ENCODE results near the gene SMIM10L2A. TPM values are rescaled to one million over a fixed set of nuclear protein-coding genes. Genes with fewer than 3 reads are reported as not detected.
"Not testable (repeated sequence)": the region's sequence is repeated elsewhere in the genome, so short reads cannot be mapped to it uniquely, and the experiment has no call there.

The SMIM10L2A gene
- total RNA-seq, 1 donor from 2014 or later, result 0.82 TPM

DNA sequence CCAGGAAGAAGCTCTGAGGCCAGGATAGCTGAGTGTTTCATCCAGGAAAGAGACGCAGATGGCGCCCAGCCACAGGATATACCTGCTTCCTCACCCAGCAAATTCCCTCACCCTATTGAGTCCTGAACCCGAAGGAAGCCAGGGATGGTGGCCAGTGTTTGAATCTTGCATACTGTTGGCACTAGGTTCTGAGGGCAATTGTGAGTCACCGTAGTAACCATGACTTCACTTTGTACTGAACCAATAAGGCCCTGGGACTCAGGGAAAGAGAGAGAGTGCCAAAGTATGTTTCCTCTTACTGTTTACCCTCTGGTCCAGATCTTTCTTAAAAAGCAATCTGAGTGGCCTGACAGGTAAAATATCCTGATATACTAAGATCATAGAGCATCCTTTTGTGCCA lies 25.6 kb upstream of the SMIM10L2A start:
- DNase-seq, result no peak

GRCh38 chrX:135396566-135396965 lies 25.2 kb upstream of the SMIM10L2A start:
- no peaks in the 10 kb centered on the region for H3K9me3 ChIP-seq (replicated peaks)
- TF ChIP-seq, protein P1, sequence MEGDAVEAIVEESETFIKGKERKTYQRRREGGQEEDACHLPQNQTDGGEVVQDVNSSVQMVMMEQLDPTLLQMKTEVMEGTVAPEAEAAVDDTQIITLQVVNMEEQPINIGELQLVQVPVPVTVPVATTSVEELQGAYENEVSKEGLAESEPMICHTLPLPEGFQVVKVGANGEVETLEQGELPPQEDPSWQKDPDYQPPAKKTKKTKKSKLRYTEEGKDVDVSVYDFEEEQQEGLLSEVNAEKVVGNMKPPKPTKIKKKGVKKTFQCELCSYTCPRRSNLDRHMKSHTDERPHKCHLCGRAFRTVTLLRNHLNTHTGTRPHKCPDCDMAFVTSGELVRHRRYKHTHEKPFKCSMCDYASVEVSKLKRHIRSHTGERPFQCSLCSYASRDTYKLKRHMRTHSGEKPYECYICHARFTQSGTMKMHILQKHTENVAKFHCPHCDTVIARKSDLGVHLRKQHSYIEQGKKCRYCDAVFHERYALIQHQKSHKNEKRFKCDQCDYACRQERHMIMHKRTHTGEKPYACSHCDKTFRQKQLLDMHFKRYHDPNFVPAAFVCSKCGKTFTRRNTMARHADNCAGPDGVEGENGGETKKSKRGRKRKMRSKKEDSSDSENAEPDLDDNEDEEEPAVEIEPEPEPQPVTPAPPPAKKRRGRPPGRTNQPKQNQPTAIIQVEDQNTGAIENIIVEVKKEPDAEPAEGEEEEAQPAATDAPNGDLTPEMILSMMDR (IDR thresholded peaks at IDR 0.05; ENCODE audit: borderline replicate concordance), result no peak
- H3K27me3 ChIP-seq (ENCODE audit: low read depth), result no peaks in the 10 kb centered on the region
- H3K4me1 ChIP-seq, result no peaks in the 10 kb centered on the region
- intact Hi-C loops (cut with micrococcal nuclease), result no loop called here
- H3K36me3 ChIP-seq, result no peaks in the 10 kb centered on the region
- no peak overlapping the region for H3K4me3 ChIP-seq
- no peak for DNase-seq
- H3K27ac ChIP-seq (replicated peaks), result no peak overlapping the region

More for the DNA sequence above, 25.6 kb upstream of the SMIM10L2A start:
- intact Hi-C loops (cut with micrococcal nuclease), result no loop called here
- TF ChIP-seq, protein P1 (IDR thresholded peaks at IDR 0.05; ENCODE audit: borderline replicate concordance), result no peak
- Histone ChIP-seq H3K4me3 (no peak overlapping the region), H3K27me3 (ENCODE audit: low read depth) (no peaks in the 10 kb centered on the region), H3K36me3 (no peaks in the 10 kb centered on the region), H3K4me1 (no peaks in the 10 kb centered on the region), H3K27ac (replicated peaks) (no peak overlapping the region), H3K9me3 (replicated peaks) (no peaks in the 10 kb centered on the region)

DNA sequence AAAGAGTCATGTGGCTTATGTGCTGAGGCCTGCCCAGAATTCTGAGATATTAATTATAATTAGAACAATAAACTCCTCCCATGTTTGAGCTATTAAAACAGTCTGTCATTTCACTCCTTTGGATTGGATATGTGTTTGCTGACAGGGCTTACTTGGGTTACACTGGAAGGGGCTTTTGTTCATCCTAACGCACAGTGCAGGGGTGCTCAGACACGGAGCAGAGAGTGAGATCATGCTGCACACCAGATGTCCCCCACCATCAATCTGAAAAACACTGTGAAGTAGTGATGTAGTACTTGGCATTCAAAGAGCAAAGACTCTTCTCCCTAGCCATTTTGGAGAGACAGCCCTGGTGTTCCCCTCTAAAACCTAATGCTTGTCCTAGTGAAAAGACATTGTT lies 24.1 kb upstream of the SMIM10L2A start:
- Histone ChIP-seq H3K36me3 (no peaks in the 10 kb centered on the region), H3K9me3 (replicated peaks) (no peaks in the 10 kb centered on the region), H3K27ac (replicated peaks) (no peak overlapping the region), H3K4me3 (no peak overlapping the region), H3K4me1 (no peaks in the 10 kb centered on the region), H3K27me3 (ENCODE audit: low read depth) (no peaks in the 10 kb centered on the region)
- intact Hi-C loops (cut with micrococcal nuclease), result no loop called here
- TF ChIP-seq, protein P1 (IDR thresholded peaks at IDR 0.05; ENCODE audit: borderline replicate concordance), result no peak
- DNase-seq, result no peak

DNA sequence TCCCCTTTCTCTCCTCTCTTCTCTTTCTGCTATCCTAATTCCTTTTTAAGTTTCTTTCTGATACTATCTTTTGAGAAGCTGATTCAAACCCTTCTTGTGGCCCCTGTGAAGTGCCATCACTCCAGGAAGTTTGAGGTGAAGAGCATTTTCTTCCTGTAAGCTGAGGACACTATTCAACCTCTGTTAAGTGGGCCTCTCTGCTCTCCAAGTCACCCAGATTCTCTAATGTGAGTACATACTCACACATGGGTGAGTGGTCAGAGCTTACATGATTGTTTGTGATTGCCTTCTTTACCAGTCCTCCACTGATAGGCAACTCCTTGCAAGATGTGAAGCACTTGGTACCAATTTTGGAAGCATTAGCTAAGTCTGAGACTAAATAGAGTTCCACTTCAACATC lies 18.4 kb upstream of the SMIM10L2A start:
- Histone ChIP-seq H3K4me3 (no peak overlapping the region), H3K36me3 (no peaks in the 10 kb centered on the region), H3K4me1 (no peaks in the 10 kb centered on the region), H3K27ac (replicated peaks) (no peak overlapping the region), H3K9me3 (replicated peaks) (no peaks in the 10 kb centered on the region), H3K27me3 (ENCODE audit: low read depth) (no peaks in the 10 kb centered on the region)
- TF ChIP-seq, protein P1 (IDR thresholded peaks at IDR 0.05; ENCODE audit: borderline replicate concordance), result no peak
- no peak for DNase-seq
- intact Hi-C loops (cut with micrococcal nuclease), result no loop called here

GRCh38 chrX:135406428-135406827 lies 15.3 kb upstream of the SMIM10L2A start:
- H3K4me3 ChIP-seq; H3K27me3 ChIP-seq (ENCODE audit: low read depth); H3K9me3 ChIP-seq (replicated peaks); intact Hi-C loops (cut with micrococcal nuclease); H3K36me3 ChIP-seq; H3K4me1 ChIP-seq; DNase-seq; H3K27ac ChIP-seq (replicated peaks): not testable (repeated sequence)

DNA sequence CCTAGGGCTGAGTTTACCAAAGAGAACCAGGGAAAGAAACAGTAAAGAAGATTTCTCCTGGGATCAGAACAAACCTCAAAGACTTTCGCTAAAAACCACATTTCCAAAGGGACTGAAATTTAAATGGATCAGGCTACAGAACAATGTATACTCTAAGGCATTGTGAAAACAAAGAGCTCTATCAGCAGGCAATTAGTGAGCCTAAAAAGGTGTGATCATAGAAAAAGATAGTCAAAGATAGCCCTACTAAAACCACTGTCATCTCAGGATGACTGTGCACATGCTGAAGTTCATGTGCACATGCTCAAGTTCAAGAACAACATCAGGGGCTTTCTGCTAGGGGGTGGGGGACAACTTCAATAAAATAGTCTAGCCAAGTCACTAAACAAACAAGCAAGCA lies 12.9 kb upstream of the SMIM10L2A start:
- H3K36me3 ChIP-seq, result no peaks in the 10 kb centered on the region
- no peaks in the 10 kb centered on the region for H3K9me3 ChIP-seq (replicated peaks)
- DNase-seq, result no peak
- no peak overlapping the region for H3K27ac ChIP-seq (replicated peaks)
- no peaks in the 10 kb centered on the region for H3K27me3 ChIP-seq (ENCODE audit: low read depth)
- H3K4me3 ChIP-seq, result no peak overlapping the region
- H3K4me1 ChIP-seq, result no peaks in the 10 kb centered on the region
- TF ChIP-seq, protein P1 (IDR thresholded peaks at IDR 0.05; ENCODE audit: borderline replicate concordance), result no peak
- intact Hi-C loops (cut with micrococcal nuclease), result no loop called here
